GM23338 (cell line): ENCODE results near the gene MAST4. TPM values are rescaled to one million over a fixed set of nuclear protein-coding genes. Genes with fewer than 3 reads are reported as not detected.

Experiments
- ATAC-seq: fragments of 200-7000 bp; cut with Tn5 transposase; 3 replicates; pipeline ENCODE4 v1.9.1; 2020
- DNase-seq: peaks from one replicate; pipeline ENCODE4 v3.0.0-alpha.2; 2015; ENCODE audit warnings: low spot score
- H2AFZ ChIP-seq: fragments of 200-600 bp; sonication (generic); 2 replicates; pipeline ENCODE4 v1.8.0; 2016; ENCODE audit warnings: antibody characterized with exemption, mild to moderate bottlenecking, moderate library complexity
- H3F3A ChIP-seq: fragments of 200-600 bp; sonication (generic); replicated peaks from 2 replicates; pipeline ENCODE4 v1.8.0; 2017; ENCODE audit warnings: antibody characterized with exemption, mixed run types, low read depth
- H3K27ac ChIP-seq: fragments of 200-600 bp; sonication (generic); 2 replicates; pipeline ENCODE4 v1.6.1; 2016; ENCODE audit warnings: low read depth
- H3K27me3 ChIP-seq: fragments of 200-600 bp; sonication (generic); 2 replicates; pipeline ENCODE4 v1.8.0; 2016; ENCODE audit warnings: mild to moderate bottlenecking, mixed run types, moderate library complexity; ENCODE audit not compliant: insufficient read depth
- H3K36me3 ChIP-seq: fragments of 200-600 bp; sonication (generic); 2 replicates; pipeline ENCODE4 v1.8.0; 2016; ENCODE audit warnings: mild to moderate bottlenecking; ENCODE audit not compliant: insufficient read depth
- H3K4me1 ChIP-seq: fragments of 200-600 bp; sonication (generic); 2 replicates; pipeline ENCODE4 v1.8.0; 2016; ENCODE audit warnings: mild to moderate bottlenecking, moderate library complexity; ENCODE audit not compliant: insufficient read depth
- H3K4me2 ChIP-seq: fragments of 200-600 bp; sonication (generic); 2 replicates; pipeline ENCODE4 v1.7.1; 2017; ENCODE audit warnings: mixed run types
- H3K4me3 ChIP-seq: fragments of 200-600 bp; sonication (generic); 2 replicates; pipeline ENCODE4 v1.6.1; 2016; ENCODE audit warnings: mixed run types
- H3K79me2 ChIP-seq: fragments of 200-600 bp; sonication (generic); replicated peaks from 2 replicates; pipeline ENCODE4 v1.8.0; 2017; ENCODE audit warnings: mild to moderate bottlenecking; ENCODE audit not compliant: insufficient read depth
- H3K9me2 ChIP-seq: fragments of 200-600 bp; sonication (generic); 2 replicates; pipeline ENCODE4 v1.8.0; 2017; ENCODE audit not compliant: insufficient read depth
- H4K20me1 ChIP-seq: fragments of 200-600 bp; sonication (generic); replicated peaks from 2 replicates; pipeline ENCODE4 v1.8.0; 2017; ENCODE audit warnings: mild to moderate bottlenecking; ENCODE audit not compliant: insufficient read depth
- H3K27ac Mint-ChIP-seq: 2 replicates; pipeline ENCODE4 v1.8.0; 2020; ENCODE audit warnings: inconsistent platforms, mild to moderate bottlenecking, moderate library complexity, mixed read lengths
- H3K27me3 Mint-ChIP-seq: 3 replicates; pipeline ENCODE4 v1.8.0; 2022; ENCODE audit warnings: low read depth, mild to moderate bottlenecking, moderate library complexity, mixed read lengths, inconsistent platforms; ENCODE audit not compliant: insufficient read depth, poor library complexity
- H3K36me3 Mint-ChIP-seq: 3 replicates; pipeline ENCODE4 v1.8.0; 2021; ENCODE audit warnings: low read depth, mild to moderate bottlenecking, inconsistent platforms, moderate library complexity, mixed read lengths
- H3K4me1 Mint-ChIP-seq: 3 replicates; pipeline ENCODE4 v1.8.0; 2020; ENCODE audit warnings: mild to moderate bottlenecking, inconsistent platforms, mixed read lengths
- H3K4me3 Mint-ChIP-seq: 3 replicates; pipeline ENCODE4 v1.8.0; 2021; ENCODE audit warnings: moderate library complexity, mild to moderate bottlenecking, inconsistent platforms, mixed read lengths
- H3K9me3 Mint-ChIP-seq: 3 replicates; pipeline ENCODE4 v1.8.0; 2020; ENCODE audit warnings: moderate library complexity, mild to moderate bottlenecking, inconsistent platforms, mixed read lengths
- CREB1 ChIP-seq: fragments of 250-450 bp; sonication (Bioruptor Pico); IDR thresholded peaks from 2 replicates; pipeline ENCODE4 v1.5.0; 2020; ENCODE audit warnings: low read depth, mild to moderate bottlenecking, moderate library complexity
- EZH2 ChIP-seq: fragments of 200-600 bp; sonication (generic); IDR thresholded peaks from one replicate; pipeline ENCODE4 v1.8.0; 2017; ENCODE audit warnings: antibody characterized with exemption, mild to moderate bottlenecking, low read depth; ENCODE audit not compliant: unreplicated experiment
- EZH2phosphoT487 ChIP-seq: fragments of 200-600 bp; sonication (generic); IDR thresholded peaks from one replicate; pipeline ENCODE4 v1.8.1; 2018; ENCODE audit warnings: antibody characterized with exemption; ENCODE audit not compliant: unreplicated experiment
- JUNB ChIP-seq: IDR thresholded peaks from one replicate; pipeline ENCODE4 v1.6.1; 2016; ENCODE audit warnings: antibody characterized with exemption; ENCODE audit not compliant: unreplicated experiment
- NANOG ChIP-seq: IDR thresholded peaks from 2 replicates; pipeline ENCODE4 v1.6.1; 2016; ENCODE audit warnings: antibody characterized with exemption, borderline replicate concordance
- POLR2AphosphoS5 ChIP-seq: IDR thresholded peaks from 2 replicates; pipeline ENCODE4 v1.6.1; 2016; ENCODE audit warnings: antibody characterized with exemption, low read depth
- REST ChIP-seq: IDR thresholded peaks from one replicate; pipeline ENCODE4 v1.6.1; 2018; ENCODE audit warnings: antibody characterized with exemption; ENCODE audit not compliant: unreplicated experiment
- STAT1 ChIP-seq: IDR thresholded peaks from one replicate; pipeline ENCODE4 v1.6.1; 2016; ENCODE audit warnings: antibody characterized with exemption; ENCODE audit not compliant: unreplicated experiment
- ZNF114 ChIP-seq: fragments of 250-450 bp; sonication (Bioruptor Pico); IDR thresholded peaks from 2 replicates; pipeline ENCODE4 v1.5.0; 2020; ENCODE audit warnings: mild to moderate bottlenecking, moderate library complexity
- ZNF331 ChIP-seq: fragments of 250-450 bp; sonication (Bioruptor Pico); IDR thresholded peaks from 2 replicates; pipeline ENCODE4 v1.5.0; 2020; ENCODE audit warnings: low read depth, mild to moderate bottlenecking, moderate library complexity
- ZNF462 ChIP-seq: fragments of 250-450 bp; sonication (Bioruptor Pico); IDR thresholded peaks from 2 replicates; pipeline ENCODE4 v1.5.0; 2020; ENCODE audit warnings: mild to moderate bottlenecking, moderate library complexity
- polyA plus RNA-seq: library from polyadenylated mRNA; unstranded; fragments of >200 nt; fragmentation: Nextera tagmentation; extraction: Ambion mirVana; gene quantifications from 2 replicates; pipeline ENCODE4 v1.2.1, GENCODE V29; 2016
- total RNA-seq: library from RNA; depleted of rRNA; stranded (reverse); fragments of >200 nt; shearing (Covaris generic); gene quantifications from 2 replicates; pipeline ENCODE4 v1.2.3, GENCODE V29; 2014
- TF ChIP-seq, protein P1 (sequence below): IDR thresholded peaks from 2 replicates; pipeline ENCODE4 v1.6.1; 2016; ENCODE audit warnings: antibody characterized with exemption
- TF ChIP-seq, protein P2 (sequence below), 2 experiments: fragments of 200-600 bp in 1 of 2; sonication (generic) in 1 of 2; conservative IDR thresholded peaks; 2 replicates each; pipeline versions ENCODE4 v1.5.1 to v1.6.1; 2016 to 2017; ENCODE audit warnings: antibody characterized with exemption in 2 of 2, low read depth in 2 of 2, mild to moderate bottlenecking in 2 of 2, moderate library complexity in 1 of 2

The MAST4 gene
- total and polyA plus RNA-seq, 2 experiments from 2014 or later = 3.6 to 8.5 TPM

DNA sequence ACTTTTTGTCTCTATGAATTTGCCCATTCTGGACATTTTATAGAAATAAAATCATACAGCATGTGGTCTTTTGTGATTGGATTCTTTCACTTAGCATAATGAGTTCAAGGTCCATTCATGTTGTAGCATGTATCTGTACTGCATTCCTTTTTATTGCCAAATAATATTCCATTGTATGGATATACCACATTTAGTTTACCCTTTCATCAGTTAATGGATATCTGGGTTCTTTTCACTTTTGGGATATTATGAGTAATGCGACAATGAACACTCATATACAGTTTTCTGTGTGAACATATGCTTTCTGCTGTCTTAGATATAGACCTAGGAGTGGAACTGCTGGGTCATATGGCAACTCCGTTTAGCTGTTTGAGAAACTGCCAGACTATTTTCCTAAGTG lies 41.3 kb upstream of the MAST4 start:
- H3K9me3 Mint-ChIP-seq = peaks cover 14% of the 10 kb centered on the region
- H3K4me3 ChIP-seq = no peak overlapping the region
- no peaks in the 10 kb centered on the region for H3K79me2 ChIP-seq
- no peak overlapping the region for H3K27ac Mint-ChIP-seq
- no peaks in the 10 kb centered on the region for H3K9me2 ChIP-seq
- ATAC-seq (no peak), DNase-seq (no peak)
- no peak overlapping the region for H3K4me3 Mint-ChIP-seq
- no peak overlapping the region for H3K27ac ChIP-seq
- peaks cover 3% of the 10 kb centered on the region; the same call in 2 of the 3 replicates for H3K36me3 Mint-ChIP-seq
- H4K20me1 ChIP-seq = no peaks in the 10 kb centered on the region
- peaks cover 2% of the 10 kb centered on the region for H3K27me3 Mint-ChIP-seq
- no peaks in the 10 kb centered on the region for H3F3A ChIP-seq
- no peaks in the 10 kb centered on the region for H3K4me1 ChIP-seq
- H3K4me1 Mint-ChIP-seq = no peaks in the 10 kb centered on the region
- no peak overlapping the region for H3K4me2 ChIP-seq
- H3K27me3 ChIP-seq = no peaks in the 10 kb centered on the region
- no peak for TF ChIP-seq ZNF462 (CRISPR knock-in tag)
- TF ChIP-seq POLR2AphosphoS5 = no peak
- TF ChIP-seq STAT1 = no peak
- no peak for TF ChIP-seq EZH2phosphoT487
- TF ChIP-seq NANOG = no peak
- TF ChIP-seq, protein P1, sequence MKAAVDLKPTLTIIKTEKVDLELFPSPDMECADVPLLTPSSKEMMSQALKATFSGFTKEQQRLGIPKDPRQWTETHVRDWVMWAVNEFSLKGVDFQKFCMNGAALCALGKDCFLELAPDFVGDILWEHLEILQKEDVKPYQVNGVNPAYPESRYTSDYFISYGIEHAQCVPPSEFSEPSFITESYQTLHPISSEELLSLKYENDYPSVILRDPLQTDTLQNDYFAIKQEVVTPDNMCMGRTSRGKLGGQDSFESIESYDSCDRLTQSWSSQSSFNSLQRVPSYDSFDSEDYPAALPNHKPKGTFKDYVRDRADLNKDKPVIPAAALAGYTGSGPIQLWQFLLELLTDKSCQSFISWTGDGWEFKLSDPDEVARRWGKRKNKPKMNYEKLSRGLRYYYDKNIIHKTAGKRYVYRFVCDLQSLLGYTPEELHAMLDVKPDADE = no peak
- TF ChIP-seq ZNF114 (CRISPR knock-in tag) = no peak
- no peak for TF ChIP-seq EZH2
- no peak for TF ChIP-seq CREB1 (CRISPR knock-in tag)
- TF ChIP-seq, protein P2, sequence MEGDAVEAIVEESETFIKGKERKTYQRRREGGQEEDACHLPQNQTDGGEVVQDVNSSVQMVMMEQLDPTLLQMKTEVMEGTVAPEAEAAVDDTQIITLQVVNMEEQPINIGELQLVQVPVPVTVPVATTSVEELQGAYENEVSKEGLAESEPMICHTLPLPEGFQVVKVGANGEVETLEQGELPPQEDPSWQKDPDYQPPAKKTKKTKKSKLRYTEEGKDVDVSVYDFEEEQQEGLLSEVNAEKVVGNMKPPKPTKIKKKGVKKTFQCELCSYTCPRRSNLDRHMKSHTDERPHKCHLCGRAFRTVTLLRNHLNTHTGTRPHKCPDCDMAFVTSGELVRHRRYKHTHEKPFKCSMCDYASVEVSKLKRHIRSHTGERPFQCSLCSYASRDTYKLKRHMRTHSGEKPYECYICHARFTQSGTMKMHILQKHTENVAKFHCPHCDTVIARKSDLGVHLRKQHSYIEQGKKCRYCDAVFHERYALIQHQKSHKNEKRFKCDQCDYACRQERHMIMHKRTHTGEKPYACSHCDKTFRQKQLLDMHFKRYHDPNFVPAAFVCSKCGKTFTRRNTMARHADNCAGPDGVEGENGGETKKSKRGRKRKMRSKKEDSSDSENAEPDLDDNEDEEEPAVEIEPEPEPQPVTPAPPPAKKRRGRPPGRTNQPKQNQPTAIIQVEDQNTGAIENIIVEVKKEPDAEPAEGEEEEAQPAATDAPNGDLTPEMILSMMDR (conservative IDR thresholded peaks at IDR 0.05; ENCODE audit: low read depth in 2 of 2) = no peak
- TF ChIP-seq REST = no peak
- no peak for TF ChIP-seq ZNF331 (CRISPR knock-in tag)
- no peak for TF ChIP-seq JUNB
- H3K36me3 ChIP-seq = 0 out of 2 replicates have a peak, but pooled peaks cover 7% of the 10 kb centered on the region
- no peak overlapping the region for H2AFZ ChIP-seq
